ENCODE data around the gene APOBR. TPM values are rescaled to one million over a fixed set of nuclear protein-coding genes. Genes with fewer than 3 reads are reported as not detected.
"Not testable (repeated sequence)": the region's sequence is repeated elsewhere in the genome, so short reads cannot be mapped to it uniquely, and the experiment has no call there.

The APOBR gene
- total RNA-seq, 1 experiment from 2014 or later, result 0.10 TPM

- DNase-seq (ENCODE audit: low spot score), result peak; percentile 44
- in situ Hi-C loops (cut with HindIII; ENCODE audit: low sequenced_read_pairs), result no loop called here
Measured at GRCh38 chr16:28524681-28525171, 30.3 kb downstream of the APOBR start.

DNA sequence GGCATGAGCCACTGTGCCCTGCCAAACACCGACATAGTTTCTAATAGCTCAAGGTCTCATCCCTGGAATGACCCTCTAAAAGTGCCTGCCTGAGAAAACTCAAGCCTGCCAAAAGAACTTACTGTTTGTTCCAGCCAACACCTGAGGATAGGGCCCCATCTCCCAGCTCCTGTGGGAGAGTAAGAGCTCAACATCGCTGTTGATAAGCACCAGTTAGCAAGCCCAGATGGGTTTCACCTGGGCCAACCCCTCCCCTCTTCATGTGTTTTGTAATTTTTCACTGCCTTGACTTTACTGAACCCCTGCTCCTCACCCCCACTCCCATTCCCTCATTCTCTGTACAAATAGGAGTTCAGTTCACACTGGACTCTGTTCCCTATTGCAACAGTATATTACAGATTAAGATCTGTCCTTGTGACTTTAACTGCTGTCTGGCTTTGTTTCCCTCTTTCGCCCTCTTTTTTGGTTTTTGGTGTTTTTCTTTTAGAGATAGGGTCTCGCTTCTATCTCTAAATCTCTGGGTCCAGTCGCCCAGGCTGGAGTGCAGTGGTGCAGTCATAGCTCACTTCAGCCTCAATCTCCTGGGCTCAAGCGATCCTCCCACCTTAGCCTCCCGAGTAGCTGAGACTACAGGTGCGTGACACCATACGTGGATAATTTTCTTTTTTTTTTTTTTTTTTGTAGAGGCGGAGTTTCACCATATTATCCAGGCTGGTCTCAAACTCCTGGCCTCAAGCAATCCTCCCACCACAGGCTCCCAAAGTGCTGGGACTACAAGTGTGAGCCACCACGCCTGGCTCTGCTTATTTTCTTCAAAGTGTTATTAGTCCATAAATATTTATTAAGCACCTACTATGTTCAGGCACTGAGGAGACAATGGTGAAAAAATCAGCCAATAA lies 32.0 kb downstream of the APOBR start:
- in situ Hi-C loops (cut with HindIII; ENCODE audit: low sequenced_read_pairs), result no loop called here
- no peak for DNase-seq (ENCODE audit: low spot score)

- DNase-seq (ENCODE audit: low spot score); in situ Hi-C loops (cut with HindIII; ENCODE audit: low sequenced_read_pairs): not testable (repeated sequence)
Measured at GRCh38 chr16:28527100-28527785, 32.8 kb downstream of the APOBR start.

GRCh38 chr16:28527985-28528384 lies 33.5 kb downstream of the APOBR start:
- DNase-seq (ENCODE audit: low spot score), result no peak
- in situ Hi-C loops (cut with HindIII; ENCODE audit: low sequenced_read_pairs), result no loop called here

- no peak for DNase-seq (ENCODE audit: low spot score)
- in situ Hi-C loops (cut with HindIII; ENCODE audit: low sequenced_read_pairs), result no loop called here
Measured at GRCh38 chr16:28528463-28528867, 34.0 kb downstream of the APOBR start.

DNA sequence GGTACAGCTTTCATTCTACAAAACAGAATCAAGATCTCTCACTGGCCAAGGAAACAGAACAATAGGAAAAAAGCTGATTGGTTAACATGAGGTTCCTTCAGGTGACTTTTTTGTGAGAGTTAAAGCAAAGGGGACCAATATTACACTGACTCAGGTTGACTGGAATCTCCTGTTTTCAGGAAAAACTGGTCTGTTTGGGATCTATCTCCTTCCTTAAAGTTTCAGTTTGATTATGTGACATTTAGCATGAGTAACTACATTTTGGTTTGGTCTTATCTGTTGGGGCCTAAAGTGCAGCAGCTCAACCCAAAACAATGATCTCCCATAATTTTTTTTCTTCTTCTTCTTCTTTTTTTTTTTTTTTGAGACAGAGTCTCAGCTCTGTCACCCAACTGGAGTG lies 34.7 kb downstream of the APOBR start:
- no peak for DNase-seq (ENCODE audit: low spot score)
- in situ Hi-C loops (cut with HindIII; ENCODE audit: low sequenced_read_pairs), result no loop called here

GRCh38 chr16:28531777-28532744 lies 37.6 kb downstream of the APOBR start:
- in situ Hi-C loops (cut with HindIII; ENCODE audit: low sequenced_read_pairs), result no loop called here
- peak; percentile 73 for DNase-seq (ENCODE audit: low spot score)

DNA sequence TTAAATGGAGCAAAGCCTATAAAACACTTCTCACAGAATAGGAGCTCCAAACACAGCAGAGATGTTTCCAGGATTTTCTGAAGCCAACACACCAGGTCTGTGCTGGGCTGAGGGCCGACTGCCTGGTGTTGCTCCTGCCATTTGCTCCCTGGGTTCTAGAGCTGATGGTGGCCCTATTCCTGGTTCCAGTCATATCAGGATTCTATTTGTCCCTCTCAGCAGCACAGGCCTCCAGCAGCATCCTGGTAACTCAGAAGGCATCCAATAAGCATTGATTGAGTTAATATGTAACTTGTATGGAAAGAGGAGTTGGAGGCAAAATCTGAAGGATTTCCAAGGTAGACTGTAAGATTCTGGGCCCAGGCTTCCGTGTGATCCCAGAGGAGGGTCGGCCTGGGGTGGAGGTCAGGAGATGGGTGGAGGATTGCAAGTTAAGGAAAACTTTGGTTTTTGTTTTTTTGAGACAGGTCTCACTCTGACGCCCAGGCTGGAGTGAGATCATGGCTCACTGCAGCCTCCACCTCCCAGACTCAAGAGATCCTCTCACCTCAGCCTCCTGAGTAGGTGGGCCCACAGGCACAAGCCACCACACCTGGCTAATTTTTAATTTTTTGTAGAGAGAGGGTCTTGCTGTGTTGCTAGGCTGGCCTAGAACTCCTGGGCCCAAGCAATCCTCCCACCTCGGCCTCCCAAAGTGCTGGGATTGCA lies 38.7 kb downstream of the APOBR start:
- DNase-seq (ENCODE audit: low spot score), result no peak
- in situ Hi-C loops (cut with HindIII; ENCODE audit: low sequenced_read_pairs), result no loop called here

- in situ Hi-C loops (cut with HindIII; ENCODE audit: low sequenced_read_pairs), result no loop called here
- DNase-seq (ENCODE audit: low spot score), result peak; percentile 45
Measured at GRCh38 chr16:28534542-28535373, 40.3 kb downstream of the APOBR start.

GRCh38 chr16:28537076-28537475 lies 42.6 kb downstream of the APOBR start:
- no peak for DNase-seq (ENCODE audit: low spot score)
- in situ Hi-C loops (cut with HindIII; ENCODE audit: low sequenced_read_pairs), result no loop called here

DNA sequence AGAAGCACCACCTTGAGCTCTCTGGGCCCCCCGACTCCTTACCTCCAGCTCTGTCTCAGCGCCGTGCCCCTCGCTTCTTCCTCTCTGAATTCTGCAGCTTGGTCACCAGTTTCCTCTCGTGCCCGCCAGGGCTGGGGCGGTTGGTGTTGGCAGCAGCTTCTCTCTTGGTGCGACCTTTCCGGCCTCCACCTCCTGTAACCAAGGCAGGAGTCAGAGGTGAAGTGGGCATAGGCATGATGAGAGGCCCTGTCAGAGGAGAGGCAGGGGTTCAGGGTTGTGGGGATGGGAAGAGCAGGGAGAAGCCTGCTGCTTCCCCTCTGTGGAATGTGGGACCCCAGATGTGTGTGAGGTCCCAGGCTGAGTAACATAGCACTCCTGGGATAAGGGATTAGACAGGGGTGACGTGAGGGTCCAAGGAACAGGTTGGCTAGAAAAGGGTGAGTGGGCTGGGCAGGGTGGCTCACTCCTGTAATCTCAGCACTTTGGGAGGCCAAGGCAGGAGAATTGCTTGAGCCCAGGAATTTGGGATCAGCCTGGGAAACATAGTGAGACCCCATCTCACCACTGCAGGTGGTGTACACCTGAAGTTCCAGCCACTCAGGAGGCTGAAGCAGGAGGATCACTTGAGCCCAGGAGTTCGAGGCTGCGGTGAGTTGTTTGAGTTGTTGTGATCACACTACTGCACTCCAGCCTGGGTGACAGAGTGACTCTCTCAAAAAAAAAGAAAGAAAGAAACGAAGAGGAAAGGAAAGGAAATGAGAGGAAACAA lies 43.7 kb downstream of the APOBR start:
- DNase-seq (ENCODE audit: low spot score), result no peak
- in situ Hi-C loops (cut with HindIII; ENCODE audit: low sequenced_read_pairs), result no loop called here

GRCh38 chr16:28538733-28539596 lies 44.5 kb downstream of the APOBR start, which contains the start of gene NUPR1:
TSS of gene NUPR1 (minus strand) at chr16:28538974. CDS start at chr16:28538907, 67 bp downstream.
- in situ Hi-C loops (cut with HindIII; ENCODE audit: low sequenced_read_pairs), result no loop called here
- DNase-seq (ENCODE audit: low spot score), result peak; percentile 99

DNA sequence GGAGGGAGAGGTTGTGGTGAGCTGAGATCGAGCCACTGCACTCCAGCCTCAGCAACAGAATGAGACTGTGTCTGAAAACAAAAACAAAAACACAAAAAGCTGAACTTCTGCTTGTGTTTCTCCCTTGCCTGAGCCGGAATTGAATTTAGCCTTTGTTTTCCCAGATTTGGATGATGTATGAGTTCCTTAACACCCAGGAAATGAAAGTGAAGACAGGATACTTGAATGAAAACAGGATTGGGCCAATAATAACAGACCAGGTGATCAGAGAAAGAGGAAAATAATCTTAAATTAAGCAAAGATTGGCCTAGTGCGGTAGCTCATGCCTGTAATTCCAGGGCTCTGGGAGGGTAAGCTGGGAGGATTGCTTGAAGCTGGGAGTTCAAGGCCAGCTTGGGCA lies 45.9 kb downstream of the APOBR start:
- in situ Hi-C loops (cut with HindIII; ENCODE audit: low sequenced_read_pairs), result no loop called here

DNA sequence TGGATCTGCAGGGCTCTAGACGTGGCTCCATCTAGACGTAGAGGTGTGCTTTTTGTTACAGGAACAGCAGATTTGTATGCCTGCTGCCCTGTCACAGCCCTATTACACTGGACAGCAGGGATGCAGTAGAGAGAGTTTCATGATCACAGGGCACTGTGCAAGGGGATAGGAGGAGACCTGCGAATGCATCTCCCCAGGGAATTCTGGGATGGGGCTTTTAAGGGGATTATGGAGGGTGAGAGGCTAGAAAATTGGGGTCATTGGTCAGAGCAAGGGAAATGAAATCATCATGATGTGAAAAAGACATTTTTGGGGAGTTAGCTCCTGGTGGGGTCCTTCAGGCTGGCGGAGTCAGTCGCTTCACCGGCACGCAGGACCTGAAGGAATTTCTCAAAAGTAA lies 48.2 kb downstream of the APOBR start:
- in situ Hi-C loops (cut with HindIII; ENCODE audit: low sequenced_read_pairs), result no loop called here
- DNase-seq (ENCODE audit: low spot score), result no peak

More for the DNA sequence above, 45.9 kb downstream of the APOBR start:
- no peak for DNase-seq (ENCODE audit: low spot score)

- in situ Hi-C loops (cut with HindIII; ENCODE audit: low sequenced_read_pairs), result no loop called here
- DNase-seq (ENCODE audit: low spot score), result no peak
Measured at GRCh38 chr16:28543072-28543471, 48.6 kb downstream of the APOBR start.

DNA sequence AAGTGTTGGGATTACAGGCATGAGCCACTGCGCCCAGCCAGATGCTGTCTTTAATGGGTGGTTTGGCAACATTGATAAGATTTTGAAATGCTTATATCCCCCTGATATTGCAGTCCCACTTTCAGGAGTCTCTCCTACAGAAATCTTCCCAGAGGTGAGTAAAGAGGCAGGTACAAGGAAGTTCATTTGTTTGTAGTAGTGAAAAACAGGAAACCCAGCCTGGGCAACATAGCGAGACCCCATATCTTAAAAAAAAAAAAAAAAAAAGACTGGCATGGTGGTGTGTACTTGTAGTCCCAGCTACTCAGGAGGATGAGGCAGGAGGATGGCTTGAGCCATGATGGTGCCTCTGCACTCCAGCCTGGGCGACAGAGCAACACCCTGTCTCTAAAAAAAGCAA lies 50.6 kb downstream of the APOBR start:
- no peak for DNase-seq (ENCODE audit: low spot score)
- in situ Hi-C loops (cut with HindIII; ENCODE audit: low sequenced_read_pairs), result no loop called here
